Femur (tissue), 1 donor: ENCODE data around the gene ARAP1.
"Not testable (repeated sequence)": the region's sequence is repeated elsewhere in the genome, so short reads cannot be mapped to it uniquely, and the experiment has no call there.

Experiments used
- DNase-seq: peaks from one replicate; pipeline ENCODE4 v3.0.0-alpha.2; 2017

ARAP1 gene

DNA sequence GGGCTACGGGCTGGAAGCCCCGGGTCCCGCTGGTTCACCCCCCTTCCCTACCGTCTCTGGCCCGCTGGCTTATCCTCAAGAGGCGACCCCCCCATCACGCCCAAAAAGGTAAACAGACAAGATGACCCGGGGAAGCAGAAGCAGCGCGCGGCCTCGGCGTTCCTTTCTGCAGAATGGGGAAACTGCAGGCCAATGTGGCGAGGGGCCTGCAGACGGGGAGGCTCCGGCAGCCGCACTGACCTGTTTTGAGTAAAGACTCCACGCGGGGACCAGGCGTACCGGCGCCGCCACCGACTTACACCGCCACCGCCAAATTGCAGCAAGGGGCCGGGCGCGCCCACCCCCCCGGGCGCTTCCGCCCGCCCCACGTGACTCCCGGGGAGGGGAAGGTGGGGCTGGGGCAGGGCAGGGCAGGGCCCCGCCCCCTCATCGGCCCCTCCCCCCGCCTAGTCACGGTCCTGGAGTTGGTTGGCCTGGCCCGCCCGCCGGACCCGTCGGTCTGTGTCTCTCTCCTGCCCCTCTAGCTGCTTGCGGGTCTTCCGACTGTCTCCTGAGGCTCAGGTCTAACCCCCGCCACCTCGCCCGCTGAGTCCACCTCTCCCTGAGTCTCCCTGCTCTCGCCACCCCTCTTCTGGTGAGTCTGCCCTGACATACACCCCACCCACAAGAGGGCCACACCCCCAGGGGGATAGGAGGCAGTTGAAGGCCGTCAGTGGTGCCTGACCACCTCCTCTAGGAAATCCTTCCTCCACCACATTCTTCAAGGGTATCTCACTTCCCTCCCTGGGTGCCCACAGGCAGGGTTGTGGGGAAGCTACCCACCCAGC is at the start of gene ARAP1:
Gene ARAP1 (minus strand): TSS at position 321 of the 827 bp plus-strand sequence. CDS start 25,280 bp downstream, outside the sequence.
- DNase-seq: peak; percentile 79

DNA sequence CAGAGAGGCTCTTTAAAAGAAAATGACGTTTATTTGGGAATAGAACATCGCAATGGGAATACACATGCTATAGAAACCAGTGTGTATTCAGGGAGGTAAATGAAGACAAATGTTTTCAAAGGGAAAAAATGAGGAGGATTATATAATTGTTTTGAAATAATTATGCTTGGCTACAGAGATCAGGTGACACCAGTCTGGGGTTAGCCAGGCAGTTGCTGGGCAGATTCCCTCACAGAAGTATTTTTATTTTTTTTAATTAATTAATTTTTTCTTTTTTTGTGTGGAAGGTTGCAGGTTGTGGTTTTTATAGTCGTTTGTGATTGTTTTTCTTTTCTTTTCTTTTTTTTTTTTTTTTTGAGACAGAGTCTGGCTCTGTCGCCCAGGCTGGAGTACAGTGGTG is 47.2 kb upstream of the ARAP1 start:
- DNase-seq: no peak

- DNase-seq: no peak
Observed at GRCh38 chr11:72798361-72798760, 46.2 kb upstream of the ARAP1 start.

GRCh38 chr11:72793425-72794367 is 41.5 kb upstream of the ARAP1 start, which contains the start of gene STARD10:
TSS of gene STARD10 (minus strand) at chr11:72794047. CDS start at chr11:72781181, 12,866 bp downstream.
- peak; percentile 97 for DNase-seq

- DNase-seq: no peak
Observed at GRCh38 chr11:72793076-72793424, 40.8 kb upstream of the ARAP1 start.

- no peak for DNase-seq
Observed at GRCh38 chr11:72792437-72793021, 40.3 kb upstream of the ARAP1 start.

DNA sequence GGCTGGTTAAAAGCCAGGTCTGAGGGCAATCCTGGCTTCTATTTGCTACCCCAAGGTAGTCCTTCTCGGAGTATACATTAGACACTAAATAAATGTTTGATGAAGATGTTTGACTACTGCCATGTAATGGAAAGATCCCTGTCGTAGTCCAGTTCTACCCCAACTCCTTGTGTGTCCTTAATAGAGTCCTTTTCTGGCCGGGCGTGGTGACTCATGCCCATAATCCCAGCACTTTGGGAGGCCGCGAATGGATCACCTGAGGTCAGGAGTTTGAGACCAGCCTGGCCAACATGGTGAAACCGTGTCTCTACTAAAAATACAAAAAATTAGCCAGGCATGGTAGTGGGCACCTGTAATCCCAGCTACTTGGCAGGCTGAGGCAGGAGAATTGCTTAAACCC is 39.0 kb upstream of the ARAP1 start:
- DNase-seq: not testable (repeated sequence)

DNA sequence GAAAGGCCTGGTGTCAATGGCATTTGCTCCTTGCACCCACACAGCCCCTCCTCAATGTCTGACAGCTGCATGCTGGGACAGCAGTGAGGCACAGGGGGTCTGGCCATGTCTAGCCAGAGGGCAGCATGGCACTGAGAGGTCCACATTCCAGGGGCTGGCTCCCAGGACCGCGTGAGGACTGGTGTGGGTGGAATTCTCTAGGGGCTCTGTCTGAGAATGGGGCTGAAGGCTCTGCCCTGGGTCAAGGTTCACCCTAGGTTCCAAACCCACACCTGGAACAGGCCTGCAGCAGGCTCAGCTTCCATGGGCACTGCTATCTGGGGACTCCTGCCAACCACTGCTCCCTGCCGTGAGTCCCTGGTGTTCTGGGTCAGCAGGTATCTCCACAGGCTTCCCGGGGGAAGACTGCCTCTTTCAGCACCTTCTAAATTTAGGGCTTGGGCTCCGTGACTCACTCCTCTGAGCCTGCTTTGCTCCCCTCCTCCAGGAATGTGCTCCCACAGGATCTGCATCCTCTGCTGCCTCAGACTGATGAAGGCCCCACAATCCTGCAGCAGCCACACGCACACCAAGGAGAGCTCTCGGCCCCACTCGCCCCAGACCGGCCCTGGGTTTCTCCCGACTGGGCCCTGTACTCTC is 37.4 kb upstream of the ARAP1 start:
- DNase-seq: no peak

- no peak for DNase-seq
Observed at GRCh38 chr11:72788241-72788640, 36.0 kb upstream of the ARAP1 start.

DNA sequence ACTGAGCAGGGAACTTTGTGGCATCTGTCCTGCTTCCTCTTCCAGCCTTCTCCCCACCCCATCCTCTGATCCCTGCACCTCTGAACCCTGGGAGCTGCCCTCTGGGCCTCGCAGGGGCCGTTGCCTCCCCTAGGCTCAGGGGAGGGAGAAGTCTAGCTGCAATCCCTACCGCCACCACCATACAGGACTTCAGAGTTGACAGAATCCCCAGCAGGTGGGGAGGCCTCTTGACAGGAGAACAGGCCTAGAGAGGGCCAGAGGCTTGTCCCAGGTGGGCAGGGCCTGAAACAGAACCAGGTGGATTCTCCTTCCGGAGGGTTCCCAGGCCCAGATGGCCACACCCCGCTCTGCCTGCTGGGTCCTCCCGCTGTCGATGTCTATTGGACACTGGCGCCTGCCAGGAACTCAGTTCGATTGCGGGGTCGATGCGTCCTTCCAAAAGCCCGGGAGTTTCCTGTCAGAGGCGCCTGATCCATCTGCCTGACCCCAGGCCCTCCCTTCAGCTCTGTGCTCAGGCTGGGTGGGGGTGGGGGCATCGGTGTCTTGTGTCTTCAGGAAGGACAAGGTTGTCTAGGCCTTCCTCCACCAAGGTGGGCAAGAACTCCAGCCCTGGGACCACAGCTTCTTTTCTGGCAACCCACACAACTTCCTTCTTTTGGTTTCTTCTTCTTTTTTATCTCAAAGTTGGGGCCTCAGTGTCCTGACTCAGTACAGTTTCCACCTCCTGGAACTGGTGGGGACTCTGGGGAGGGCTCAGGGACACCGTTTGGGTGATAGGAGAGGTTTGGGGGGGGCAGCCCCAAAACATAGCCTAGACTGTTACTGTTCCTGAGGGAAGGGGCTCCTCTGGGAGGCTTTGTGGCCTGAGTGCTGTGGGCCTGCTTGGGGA is 35.3 kb upstream of the ARAP1 start:
- DNase-seq: no peak

DNA sequence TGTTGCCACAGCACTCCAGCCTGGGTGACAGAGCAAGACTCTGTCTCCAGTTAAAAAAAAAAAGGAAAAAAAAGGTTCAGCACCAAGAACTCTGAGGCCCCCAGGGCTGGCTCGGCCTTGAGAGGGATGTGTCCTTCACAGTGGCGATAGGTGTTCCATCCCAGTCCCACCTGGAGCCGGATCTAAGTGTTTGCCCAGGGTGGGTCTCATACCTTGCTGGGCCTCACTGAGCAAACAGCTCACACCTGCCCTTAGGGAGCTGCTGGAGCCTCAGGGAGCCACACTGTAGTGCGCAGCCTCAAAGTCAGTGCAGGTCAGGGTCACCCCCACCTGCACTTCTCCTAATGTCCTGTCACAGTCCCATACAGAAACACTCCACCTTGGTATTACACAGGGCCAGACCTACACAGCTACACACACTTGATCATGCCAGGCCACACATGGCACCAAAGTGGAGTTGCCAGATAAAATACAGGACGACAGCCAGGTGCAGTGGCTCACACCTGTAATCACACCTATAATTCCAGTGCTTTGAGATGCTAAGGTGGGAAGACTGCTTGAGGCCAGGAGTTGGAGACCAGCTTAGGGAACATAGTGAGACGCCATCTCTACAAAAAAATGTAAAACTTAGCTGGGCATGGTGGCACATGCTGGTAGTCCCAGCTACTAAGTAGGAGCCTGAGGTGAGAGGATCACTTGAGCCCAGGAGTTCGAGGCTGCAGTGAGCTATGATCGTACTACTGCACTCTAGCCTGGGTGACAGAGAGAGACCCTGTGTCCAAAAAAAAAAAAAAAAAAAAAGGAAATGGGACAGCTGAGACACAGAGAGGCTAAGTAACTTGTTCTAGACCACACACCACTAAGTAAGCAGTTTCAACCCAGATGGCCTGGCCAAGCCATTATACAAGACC is 34.4 kb upstream of the ARAP1 start:
- DNase-seq: no peak

DNA sequence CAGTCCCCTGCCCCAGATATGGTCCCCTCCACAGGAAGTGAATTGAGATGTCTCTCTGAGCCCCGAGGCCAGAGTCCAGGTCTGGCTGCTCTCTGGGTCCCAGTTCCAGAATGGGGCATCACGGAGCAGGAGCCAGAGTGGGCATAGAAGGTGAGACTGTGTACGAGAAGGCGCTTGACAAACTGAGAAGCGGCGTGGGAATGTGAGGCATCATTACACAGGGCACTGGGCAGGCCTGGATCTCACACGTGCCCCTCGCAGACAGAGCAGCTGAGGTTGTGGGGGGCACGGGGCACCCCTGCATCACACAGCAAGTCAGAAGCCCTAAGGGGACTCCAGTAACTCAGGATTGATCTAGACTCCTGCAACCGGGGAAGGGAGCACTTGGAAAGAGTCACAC is 32.5 kb upstream of the ARAP1 start:
- DNase-seq: no peak

- DNase-seq: no peak
Observed at GRCh38 chr11:72783144-72783905, 31.1 kb upstream of the ARAP1 start.

- no peak for DNase-seq
Observed at GRCh38 chr11:72782081-72782920, 30.1 kb upstream of the ARAP1 start.

DNA sequence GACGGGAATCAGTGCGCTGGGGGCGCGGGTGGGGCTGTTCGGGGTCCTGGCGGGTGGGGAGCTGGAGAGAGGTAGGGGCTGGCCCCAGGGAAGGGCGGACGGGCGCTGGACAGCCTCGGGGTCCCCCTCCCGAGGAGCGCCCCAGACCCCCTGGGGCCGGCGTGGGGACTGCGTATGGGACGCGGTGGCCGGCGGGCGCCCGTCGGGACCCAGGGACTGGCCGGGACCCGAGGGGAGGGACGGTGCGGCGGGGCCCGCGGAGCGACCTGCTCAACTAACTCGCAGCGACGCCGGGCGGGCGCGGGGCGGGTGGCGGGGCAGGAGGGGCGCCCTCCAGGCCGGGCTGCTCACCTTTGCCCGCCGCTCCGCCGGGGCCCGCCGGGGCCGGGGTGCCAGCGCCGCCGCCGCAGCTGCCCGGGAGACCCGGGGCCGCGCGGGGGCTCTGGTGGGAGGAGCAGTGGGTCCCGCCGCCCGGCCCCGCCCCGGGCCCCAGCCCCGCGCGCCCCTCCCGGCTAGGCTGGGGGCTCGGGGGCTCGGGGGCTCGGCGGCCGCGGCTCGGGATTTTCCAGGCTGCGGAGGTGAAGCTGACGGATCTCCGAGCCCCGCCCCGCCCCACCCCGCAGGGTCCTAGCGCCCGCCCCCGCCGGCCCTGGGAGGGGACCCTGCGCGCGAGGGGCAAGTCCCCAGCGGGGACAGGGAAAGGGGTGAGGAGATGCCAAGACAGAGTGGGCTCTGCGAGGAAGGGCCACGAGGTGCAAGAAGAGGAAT is 29.3 kb upstream of the ARAP1 start:
- no peak for DNase-seq

GRCh38 chr11:72781063-72781312 is 28.8 kb upstream of the ARAP1 start:
- no peak for DNase-seq

DNA sequence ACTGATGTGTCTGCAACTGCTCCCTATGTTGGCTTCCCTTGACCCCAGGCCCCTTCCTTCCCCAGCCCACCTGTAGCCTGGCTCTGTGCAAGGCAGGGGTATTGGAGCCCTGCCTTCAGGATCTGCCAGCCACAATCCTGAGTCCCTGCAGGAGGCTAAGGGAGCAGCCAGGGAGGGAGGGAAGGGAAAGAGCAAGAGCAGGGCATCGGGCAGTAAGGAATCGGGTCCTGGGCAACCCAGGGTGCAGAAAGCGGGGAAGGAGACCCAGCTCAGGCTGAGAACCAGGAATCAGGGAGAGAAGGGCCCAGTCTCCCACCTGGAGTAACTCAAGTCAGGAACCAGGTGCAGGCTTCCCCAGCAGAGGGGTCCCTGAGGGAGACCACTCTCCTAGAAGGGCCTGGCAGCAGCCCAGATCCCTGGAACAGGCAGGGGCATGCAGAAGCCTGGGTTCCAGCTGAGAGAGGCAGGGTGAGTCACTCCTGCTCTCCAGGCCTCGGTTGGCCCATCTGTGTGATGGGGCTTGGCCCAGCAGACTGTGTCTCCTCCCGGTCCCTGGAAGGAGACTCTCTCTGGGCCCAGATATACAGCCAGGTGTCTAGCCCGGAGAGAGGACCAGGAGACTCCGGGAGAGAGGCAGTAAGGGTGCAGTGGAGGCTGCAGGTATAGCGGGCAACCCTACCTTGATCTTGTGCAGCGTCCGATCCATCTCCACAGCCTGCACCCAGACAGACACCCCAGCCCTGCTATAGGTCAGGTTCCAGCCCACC is 28.3 kb upstream of the ARAP1 start:
- DNase-seq: no peak
